Thyroid gland (tissue), 4 donors: ENCODE data around the gene KSR1.

Experiments used
- POLR2A ChIP-seq, 2 donors: fragments of 450-650 bp; IDR thresholded peaks; one replicate each; pipeline ENCODE4 v1.6.1; 2017; ENCODE audit warnings: antibody characterized with exemption in 2 of 2, mild to moderate bottlenecking in 2 of 2, moderate library complexity in 1 of 2
- TF ChIP-seq, protein P1 (sequence below), 6 experiments: fragments of 200-600 bp in 3 of 6; fragments of 450-650 bp in 3 of 6; sonication (generic) in 3 of 6; IDR thresholded peaks; one replicate each; pipeline ENCODE4 v1.5.1; 2016 to 2019; ENCODE audit warnings: antibody characterized with exemption in 6 of 6, mild to moderate bottlenecking in 2 of 6, inconsistent platforms in 1 of 6, moderate library complexity in 1 of 6

GRCh38 chr17:27596096-27596495 is 139.8 kb downstream of the KSR1 start:
- no peak for TF ChIP-seq POLR2A (IDR thresholded peaks at IDR 0.05)
- TF ChIP-seq, protein P1, sequence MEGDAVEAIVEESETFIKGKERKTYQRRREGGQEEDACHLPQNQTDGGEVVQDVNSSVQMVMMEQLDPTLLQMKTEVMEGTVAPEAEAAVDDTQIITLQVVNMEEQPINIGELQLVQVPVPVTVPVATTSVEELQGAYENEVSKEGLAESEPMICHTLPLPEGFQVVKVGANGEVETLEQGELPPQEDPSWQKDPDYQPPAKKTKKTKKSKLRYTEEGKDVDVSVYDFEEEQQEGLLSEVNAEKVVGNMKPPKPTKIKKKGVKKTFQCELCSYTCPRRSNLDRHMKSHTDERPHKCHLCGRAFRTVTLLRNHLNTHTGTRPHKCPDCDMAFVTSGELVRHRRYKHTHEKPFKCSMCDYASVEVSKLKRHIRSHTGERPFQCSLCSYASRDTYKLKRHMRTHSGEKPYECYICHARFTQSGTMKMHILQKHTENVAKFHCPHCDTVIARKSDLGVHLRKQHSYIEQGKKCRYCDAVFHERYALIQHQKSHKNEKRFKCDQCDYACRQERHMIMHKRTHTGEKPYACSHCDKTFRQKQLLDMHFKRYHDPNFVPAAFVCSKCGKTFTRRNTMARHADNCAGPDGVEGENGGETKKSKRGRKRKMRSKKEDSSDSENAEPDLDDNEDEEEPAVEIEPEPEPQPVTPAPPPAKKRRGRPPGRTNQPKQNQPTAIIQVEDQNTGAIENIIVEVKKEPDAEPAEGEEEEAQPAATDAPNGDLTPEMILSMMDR (IDR thresholded peaks at IDR 0.05) = no peak
